Measurements from ENCODE around the gene SLC22A25. TPM values are rescaled to one million over a fixed set of nuclear protein-coding genes. Genes with fewer than 3 reads are reported as not detected.
A peak's percentile ranks its signal among the peaks of the same experiment; 100 is the strongest.
"Not testable (repeated sequence)": the region's sequence is repeated elsewhere in the genome, so short reads cannot be mapped to it uniquely, and the experiment has no call there.

SLC22A25 gene
- total RNA-seq, 2 donors from 2014 or later, result not detected

GRCh38 chr11:63242089-63242781 lies 1.2 kb downstream of the SLC22A25 start:
- no peaks in the 10 kb centered on the region for H3K9me3 ChIP-seq
- no peak for TF ChIP-seq CTCF (IDR thresholded peaks at IDR 0.05)
- ATAC-seq (no peak), DNase-seq (no peak)
- no peak overlapping the region for H3K27ac ChIP-seq
- 52 to 67% methylated on average over 5 of the region's 5 CpGs for WGBS, 2 donors
- no peaks in the 10 kb centered on the region for H3K27me3 ChIP-seq
- intact Hi-C loops (cut with DNase I), result no loop called here
- H3K4me3 ChIP-seq, result no peak overlapping the region
- peaks cover 16% of the 10 kb centered on the region for H3K4me1 ChIP-seq
- H3K36me3 ChIP-seq (replicated peaks in 1 of 2; ENCODE audit: insufficient read depth in 1 of 2, low read depth in 2 of 2), result no peaks in the 10 kb centered on the region

DNA sequence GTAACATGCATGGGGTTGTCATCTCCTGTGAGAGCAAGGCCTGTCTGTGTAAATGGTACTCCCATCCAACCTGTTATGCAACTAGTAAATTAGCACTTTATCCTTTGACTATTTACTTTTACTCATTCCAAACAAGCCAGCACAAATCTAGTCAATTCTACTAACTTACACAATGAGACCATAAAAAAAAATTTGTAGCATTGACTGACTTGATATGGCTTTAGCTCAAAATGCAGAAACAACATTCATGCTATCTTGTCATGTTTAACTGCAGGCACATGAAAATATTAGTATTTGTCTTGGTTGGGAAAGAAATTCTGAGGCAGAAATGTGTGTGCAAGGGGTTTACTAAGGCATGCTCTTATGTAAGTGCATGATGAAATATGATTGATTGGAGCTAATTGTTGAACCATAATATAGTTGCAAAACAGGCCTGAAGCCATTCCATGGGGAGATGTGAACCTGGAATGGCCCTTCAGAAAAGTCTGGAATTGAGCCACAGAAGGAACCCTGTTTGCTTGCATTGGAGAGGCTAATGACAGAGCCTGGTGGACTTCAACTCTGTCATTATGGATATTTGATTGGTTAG lies 2.5 kb downstream of the SLC22A25 start:
- H3K9me3 ChIP-seq, result no peaks in the 10 kb centered on the region
- no peak overlapping the region for H3K4me3 ChIP-seq
- H3K36me3 ChIP-seq (replicated peaks in 1 of 2; ENCODE audit: insufficient read depth in 1 of 2, low read depth in 2 of 2), result no peaks in the 10 kb centered on the region
- no peak for TF ChIP-seq POLR2A (IDR thresholded peaks at IDR 0.05)
- no peak for TF ChIP-seq CTCF (IDR thresholded peaks at IDR 0.05)
- no peaks in the 10 kb centered on the region for H3K27me3 ChIP-seq
- DNase-seq, result no peak
- H3K4me1 ChIP-seq, result peaks cover 12% of the 10 kb centered on the region
- H3K27ac ChIP-seq, result no peak overlapping the region
- intact Hi-C loops (cut with DNase I), result no loop called here
- peak; percentile 38 for ATAC-seq

- TF ChIP-seq CTCF (IDR thresholded peaks at IDR 0.05) (no peak), POLR2A (IDR thresholded peaks at IDR 0.05) (no peak)
- Histone ChIP-seq H3K9me3 (no peaks in the 10 kb centered on the region), H3K4me1 (peaks cover 12% of the 10 kb centered on the region), H3K27ac (no peak overlapping the region), H3K4me3 (no peak overlapping the region), H3K36me3 (replicated peaks in 1 of 2; ENCODE audit: insufficient read depth in 1 of 2, low read depth in 2 of 2) (no peaks in the 10 kb centered on the region), H3K27me3 (no peaks in the 10 kb centered on the region)
- WGBS, 2 donors, result 23 to 26% methylated on average over 1 of the region's 1 CpG
- ATAC-seq, result no peak
- intact Hi-C loops (cut with DNase I), result no loop called here
- DNase-seq, result no peak
Measured at GRCh38 chr11:63240098-63240497, 3.3 kb downstream of the SLC22A25 start.

DNA sequence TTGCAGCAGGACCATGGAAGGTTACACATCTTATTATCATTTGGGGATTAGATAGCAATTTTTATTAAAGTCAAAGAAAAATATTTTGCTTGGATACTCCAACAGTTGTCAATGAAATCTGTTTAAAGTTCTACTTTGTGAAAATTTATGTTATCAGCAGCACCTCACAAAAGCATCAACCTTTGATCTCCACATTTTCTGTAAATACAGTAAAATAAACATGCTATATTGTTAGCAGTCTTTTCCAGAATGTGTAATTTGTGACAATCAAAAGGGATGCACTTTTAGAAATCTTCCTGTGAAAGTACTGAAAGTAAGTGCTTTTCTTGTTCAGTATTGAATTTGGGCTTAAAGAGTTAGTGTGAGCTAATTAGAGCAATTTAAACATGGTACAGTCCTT lies 4.1 kb downstream of the SLC22A25 start:
- H3K4me3 ChIP-seq, result no peak overlapping the region
- DNase-seq (no peak), ATAC-seq (no peak)
- intact Hi-C loops (cut with DNase I), result no loop called here
- no peaks in the 10 kb centered on the region for H3K27me3 ChIP-seq
- no peak for TF ChIP-seq CTCF (IDR thresholded peaks at IDR 0.05)
- no peak for TF ChIP-seq POLR2A (IDR thresholded peaks at IDR 0.05)
- H3K27ac ChIP-seq, result no peak overlapping the region
- no peaks in the 10 kb centered on the region for H3K36me3 ChIP-seq (replicated peaks in 1 of 2; ENCODE audit: insufficient read depth in 1 of 2, low read depth in 2 of 2)
- H3K4me1 ChIP-seq, result peaks cover 12% of the 10 kb centered on the region
- no peaks in the 10 kb centered on the region for H3K9me3 ChIP-seq

GRCh38 chr11:63237413-63237812 lies 6.0 kb downstream of the SLC22A25 start:
- DNase-seq (no peak), ATAC-seq (no peak)
- H3K27ac ChIP-seq, result no peak overlapping the region
- TF ChIP-seq CTCF (IDR thresholded peaks at IDR 0.05), result no peak
- no peak for TF ChIP-seq POLR2A (IDR thresholded peaks at IDR 0.05)
- H3K9me3 ChIP-seq, result no peaks in the 10 kb centered on the region
- H3K36me3 ChIP-seq (replicated peaks in 1 of 2; ENCODE audit: insufficient read depth in 1 of 2, low read depth in 2 of 2), result no peaks in the 10 kb centered on the region
- no peaks in the 10 kb centered on the region for H3K27me3 ChIP-seq
- intact Hi-C loops (cut with DNase I), result no loop called here
- H3K4me1 ChIP-seq, result peaks cover 12% of the 10 kb centered on the region
- no peak overlapping the region for H3K4me3 ChIP-seq

GRCh38 chr11:63235471-63236461 lies 7.6 kb downstream of the SLC22A25 start:
- ATAC-seq; H3K9me3 ChIP-seq; H3K27ac ChIP-seq; H3K4me3 ChIP-seq; intact Hi-C loops (cut with DNase I); H3K27me3 ChIP-seq; H3K36me3 ChIP-seq (replicated peaks in 1 of 2; ENCODE audit: insufficient read depth in 1 of 2, low read depth in 2 of 2); H3K4me1 ChIP-seq; DNase-seq: not testable (repeated sequence)
- WGBS, 2 donors, result 83 to 92% methylated on average over 7 to 8 of the region's 8 CpGs

All from body of pancreas (tissue), 4 donors.